Endothelial cell of umbilical vein (primary cell): Measurements from ENCODE around the gene SCG3.

Source experiments
- CTCF ChIP-seq, 2 donors: IDR thresholded peaks; 1 replicate in 1 of 2; 2 replicates in 1 of 2; pipeline ENCODE4 v1.5.1; 2011; ENCODE audit warnings: low read length in 2 of 2, mild to moderate bottlenecking in 2 of 2, moderate library complexity in 2 of 2, control low read depth in 1 of 2, inconsistent platforms in 1 of 2, low read depth in 1 of 2; ENCODE audit not compliant: insufficient read depth in 1 of 2; ENCODE audit errors: extremely low read depth in 1 of 2
- EZH2 ChIP-seq: IDR thresholded peaks from 2 replicates; pipeline ENCODE4 v1.6.1; 2012; ENCODE audit warnings: borderline replicate concordance, low read depth, mild to moderate bottlenecking, moderate library complexity, low read length, inconsistent platforms; ENCODE audit not compliant: severe bottlenecking
- MYC ChIP-seq: IDR thresholded peaks from one replicate; pipeline ENCODE4 v1.6.1; 2011; ENCODE audit warnings: mild to moderate bottlenecking, low read depth, low read length

- no peak for TF ChIP-seq CTCF (IDR thresholded peaks at IDR 0.05; ENCODE audit: extremely low read depth in 1 of 2, insufficient read depth in 1 of 2, low read depth in 1 of 2, low read length in 2 of 2)
- TF ChIP-seq MYC, result no peak
- TF ChIP-seq EZH2, result no peak
These were observed 36.9 kb downstream of the SCG3 start for GRCh38 chr15:51718219-51718618.
